ENCODE data around the gene ANXA1. TPM values are rescaled to one million over a fixed set of nuclear protein-coding genes. Genes with fewer than 3 reads are reported as not detected.

Gene ANXA1
- total and polyA plus RNA-seq, 10 of the 15 experiments (the other 5 are each of a cell fraction or from before 2014, with no cell fraction given): 6.6 to 30.1 (median 12.6) TPM

- Histone ChIP-seq H4K20me1 (ENCODE audit: control insufficient read depth, insufficient read depth) (no peaks in the 10 kb centered on the region), H3K4me2 (ENCODE audit: control insufficient read depth, insufficient read depth) (no peak overlapping the region), H3K9me3 (replicated peaks; ENCODE audit: control insufficient read depth, insufficient read depth, low read length) (no peaks in the 10 kb centered on the region), H2AFZ (ENCODE audit: control insufficient read depth, low read depth, low read length) (no peak overlapping the region), H3K27me3 (replicated peaks in 1 of 2; ENCODE audit: control insufficient read depth in 2 of 2, insufficient read depth in 2 of 2, low read length in 1 of 2) (no peaks in the 10 kb centered on the region), H3K4me3 (no peak overlapping the region), H3K4me1 (ENCODE audit: control insufficient read depth, insufficient read depth, low read length) (no peaks in the 10 kb centered on the region; the same call in 1 of the 2 replicates), H3K79me2 (ENCODE audit: control insufficient read depth, insufficient read depth, low read length) (no peaks in the 10 kb centered on the region), H3K9ac (ENCODE audit: control insufficient read depth, insufficient read depth, low read length) (no peak overlapping the region), H3K27ac (ENCODE audit: control insufficient read depth, insufficient read depth) (no peak overlapping the region), H3K36me3 (ENCODE audit: control insufficient read depth in 2 of 2, insufficient read depth in 2 of 2, low read length in 1 of 2) (no peaks in the 10 kb centered on the region)
- ChIA-PET RAD21 (ENCODE audit: unreplicated experiment) (interaction anchor here (1.0 kb wide), 1 partner anchor 26 kb away, joined by 3 read pairs; no protein-coding TSS in a partner anchor), CTCF (interaction anchor here (1.1 kb wide), 1 partner anchor 11 kb away, joined by 3 read pairs; no protein-coding TSS in a partner anchor), SMC1A (ENCODE audit: uncharacterized antibody, unreplicated experiment) (interaction anchor here (0.9 to 1.9 kb wide), 4 partner anchors 19 to 23 kb away, joined by 3 to 14 read pairs (median 4); no protein-coding TSS in a partner anchor), POLR2A (no interaction called here)
- no peak for FAIRE-seq
- in situ Hi-C loops (cut with MboI): no loop called here
- no TSS peak for BruUV-seq (replicated peaks)
- intact Hi-C loops (cut with micrococcal nuclease; ENCODE audit: unreplicated experiment): no loop called here
- 77% methylated on average over 8 of the region's 8 CpGs for WGBS (ENCODE audit: insufficient coverage, insufficient replicate concordance, low lambda C conversion rate, missing lambda C conversion rate)
- DNase-seq (ENCODE audit: low read depth, low spot score): no peak
- no peak for TF ChIP-seq JUNB (IDR thresholded peaks at IDR 0.05)
- TF ChIP-seq MYC (IDR thresholded peaks at IDR 0.05; ENCODE audit: insufficient read depth, insufficient read length, insufficient replicate concordance, low read length, severe bottlenecking): no peak
- TF ChIP-seq HDAC2 (IDR thresholded peaks at IDR 0.05): no peak
- TF ChIP-seq EED (IDR thresholded peaks at IDR 0.05; ENCODE audit: low read depth): no peak
- TF ChIP-seq STAT3 (IDR thresholded peaks at IDR 0.05; ENCODE audit: low read depth, low read length): no peak
- no peak for ATAC-seq
These were observed 2.6 kb downstream of the ANXA1 start for GRCh38 chr9:73154271-73154670.

- Histone ChIP-seq H3K9me3 (replicated peaks; ENCODE audit: control insufficient read depth, insufficient read depth, low read length) (no peaks in the 10 kb centered on the region), H3K4me3 (no peak overlapping the region), H3K27ac (ENCODE audit: control insufficient read depth, insufficient read depth) (no peak overlapping the region), H3K4me2 (ENCODE audit: control insufficient read depth, insufficient read depth) (no peak overlapping the region), H3K4me1 (ENCODE audit: control insufficient read depth, insufficient read depth, low read length) (no peaks in the 10 kb centered on the region; the same call in 1 of the 2 replicates), H2AFZ (ENCODE audit: control insufficient read depth, low read depth, low read length) (no peak overlapping the region), H3K9ac (ENCODE audit: control insufficient read depth, insufficient read depth, low read length) (no peak overlapping the region), H4K20me1 (ENCODE audit: control insufficient read depth, insufficient read depth) (no peaks in the 10 kb centered on the region), H3K79me2 (ENCODE audit: control insufficient read depth, insufficient read depth, low read length) (no peaks in the 10 kb centered on the region), H3K27me3 (replicated peaks in 1 of 2; ENCODE audit: control insufficient read depth in 2 of 2, insufficient read depth in 2 of 2, low read length in 1 of 2) (no peaks in the 10 kb centered on the region), H3K36me3 (ENCODE audit: control insufficient read depth in 2 of 2, insufficient read depth in 2 of 2, low read length in 1 of 2) (no peaks in the 10 kb centered on the region)
- WGBS (ENCODE audit: insufficient coverage, insufficient replicate concordance, low lambda C conversion rate, missing lambda C conversion rate): 18% methylated on average over 2 of the region's 2 CpGs
- CTCF ChIA-PET: interaction anchor here (1.1 kb wide), 2 partner anchors 10 to 11 kb away, joined by 3 to 4 read pairs; no protein-coding TSS in a partner anchor
- POLR2A ChIA-PET: interaction anchor here (0.8 kb wide), 1 partner anchor 21 kb away, joined by 3 read pairs; no protein-coding TSS in a partner anchor
- in situ Hi-C loops (cut with MboI) (no loop called here), intact Hi-C loops (cut with micrococcal nuclease; ENCODE audit: unreplicated experiment) (no loop called here)
- no TSS peak for BruUV-seq (replicated peaks)
- SMC1A ChIA-PET (ENCODE audit: uncharacterized antibody, unreplicated experiment): interaction anchor here (0.9 to 1.9 kb wide), 7 partner anchors 9 to 47 kb away, joined by 3 to 14 read pairs (median 5); no protein-coding TSS in a partner anchor
- RAD21 ChIA-PET (ENCODE audit: unreplicated experiment): interaction anchor here (0.7 to 1.0 kb wide), 3 partner anchors 22 to 950 kb away, joined by 3 to 4 read pairs (median 3); no protein-coding TSS in a partner anchor
- ATAC-seq (no peak), DNase-seq (ENCODE audit: low read depth, low spot score) (no peak), FAIRE-seq (no peak)
- TF ChIP-seq REST (IDR thresholded peaks at IDR 0.05; ENCODE audit: low read depth, low read length): no peak
- TF ChIP-seq CTCF (IDR thresholded peaks at IDR 0.05 in 2 of 3, conservative IDR thresholded peaks at IDR 0.05 in 1 of 3; ENCODE audit: control insufficient read depth in 2 of 3, extremely low read depth in 1 of 3, insufficient read depth in 1 of 3, low read depth in 3 of 3, low read length in 3 of 3): no peak
- TF ChIP-seq HCFC1 (IDR thresholded peaks at IDR 0.05; ENCODE audit: low read length): no peak
- no peak for TF ChIP-seq HDAC2 (IDR thresholded peaks at IDR 0.05)
- no peak for TF ChIP-seq ZBED1 (IDR thresholded peaks at IDR 0.05; ENCODE audit: borderline replicate concordance)
- no peak for TF ChIP-seq BRCA1 (IDR thresholded peaks at IDR 0.05; ENCODE audit: low read depth, low read length)
- TF ChIP-seq, protein P1, sequence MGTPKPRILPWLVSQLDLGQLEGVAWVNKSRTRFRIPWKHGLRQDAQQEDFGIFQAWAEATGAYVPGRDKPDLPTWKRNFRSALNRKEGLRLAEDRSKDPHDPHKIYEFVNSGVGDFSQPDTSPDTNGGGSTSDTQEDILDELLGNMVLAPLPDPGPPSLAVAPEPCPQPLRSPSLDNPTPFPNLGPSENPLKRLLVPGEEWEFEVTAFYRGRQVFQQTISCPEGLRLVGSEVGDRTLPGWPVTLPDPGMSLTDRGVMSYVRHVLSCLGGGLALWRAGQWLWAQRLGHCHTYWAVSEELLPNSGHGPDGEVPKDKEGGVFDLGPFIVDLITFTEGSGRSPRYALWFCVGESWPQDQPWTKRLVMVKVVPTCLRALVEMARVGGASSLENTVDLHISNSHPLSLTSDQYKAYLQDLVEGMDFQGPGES (IDR thresholded peaks at IDR 0.05): no peak
These were observed 3.1 kb downstream of the ANXA1 start for GRCh38 chr9:73154722-73155121.

Data from GM12878 (cell line).